Hepatocyte (in vitro differentiated cells): ENCODE measurements around the gene ADCY6.

Experiments
- CTCF ChIP-seq: fragments of 200-600 bp; sonication (generic); IDR thresholded peaks from 2 replicates; pipeline ENCODE4 v1.5.1; 2016; ENCODE audit warnings: antibody characterized with exemption, mild to moderate bottlenecking; ENCODE audit not compliant: poor library complexity
- EZH2 ChIP-seq: fragments of 200-600 bp; sonication (generic); IDR thresholded peaks from 2 replicates; pipeline ENCODE4 v1.6.1; 2016; ENCODE audit warnings: antibody characterized with exemption, mild to moderate bottlenecking, borderline replicate concordance
- EZH2phosphoT487 ChIP-seq: fragments of 200-600 bp; sonication (generic); IDR thresholded peaks from one replicate; pipeline ENCODE4 v1.6.1; 2018; ENCODE audit warnings: antibody characterized with exemption, mild to moderate bottlenecking, low read depth, moderate library complexity; ENCODE audit not compliant: unreplicated experiment, severe bottlenecking

- TF ChIP-seq CTCF (no peak), EZH2phosphoT487 (no peak), EZH2 (no peak)
Measured at GRCh38 chr12:48819986-48820725, 31.3 kb upstream of the ADCY6 start.
